K562 (cell line): Measurements from ENCODE around the gene MARCKS. TPM values are rescaled to one million over a fixed set of nuclear protein-coding genes. Genes with fewer than 3 reads are reported as not detected.

Experiments
- CREM ChIP-seq: IDR thresholded peaks from 2 replicates; pipeline ENCODE4 v1.6.1; 2014; ENCODE audit warnings: antibody characterized with exemption, low read depth
- GABPA ChIP-seq: fragments of 200-800 bp; sonication (Bioruptor generic); conservative IDR thresholded peaks from 2 replicates; pipeline ENCODE4 v1.6.1; 2016; ENCODE audit warnings: low read depth, missing genetic modification characterization, missing compliant biosample characterization
- HMBOX1 ChIP-seq: sonication (generic); IDR thresholded peaks from 2 replicates; pipeline ENCODE4 v1.6.1; 2016
- L3MBTL2 ChIP-seq: fragments of 450-650 bp; IDR thresholded peaks from 2 replicates; pipeline ENCODE4 v1.6.1; 2016; ENCODE audit warnings: mild to moderate bottlenecking, moderate library complexity
- LCOR ChIP-seq: sonication (generic); formaldehyde crosslinking; IDR thresholded peaks from 2 replicates; pipeline ENCODE4 v1.8.0; 2022; ENCODE audit warnings: mild to moderate bottlenecking, missing genetic modification reagents
- MAX ChIP-seq: sonication (generic); formaldehyde crosslinking; IDR thresholded peaks from 2 replicates; pipeline ENCODE4 v1.9.0; 2022; ENCODE audit warnings: mild to moderate bottlenecking, missing genetic modification reagents
- MAZ ChIP-seq, 2 experiments: fragments of 450-650 bp in 1 of 2; sonication (generic) in 1 of 2; formaldehyde crosslinking; IDR thresholded peaks in 1 of 2; conservative IDR thresholded peaks in 1 of 2; 2 replicates each; pipeline versions ENCODE4 v1.4.0 to v1.5.0; 2020; ENCODE audit warnings: mild to moderate bottlenecking in 1 of 2, missing genetic modification reagents in 1 of 2
- PCBP1 ChIP-seq: fragments of 200-400 bp; formaldehyde crosslinking; IDR thresholded peaks from 2 replicates; pipeline ENCODE4 v1.6.1; 2018; ENCODE audit warnings: mild to moderate bottlenecking, low read depth, low read length; ENCODE audit not compliant: poor library complexity, severe bottlenecking
- PHF8 ChIP-seq: fragments of 200-600 bp; sonication (generic); IDR thresholded peaks from 2 replicates; pipeline ENCODE4 v1.6.1; 2012; ENCODE audit warnings: mixed run types, mild to moderate bottlenecking, inconsistent platforms, low read length, moderate library complexity, borderline replicate concordance
- PRPF4 ChIP-seq: fragments of 200-400 bp; formaldehyde crosslinking; IDR thresholded peaks from one replicate; pipeline ENCODE4 v1.6.1; 2017; ENCODE audit warnings: low read length, low read depth, mild to moderate bottlenecking; ENCODE audit not compliant: insufficient read depth, poor library complexity, severe bottlenecking
- PTTG1 ChIP-seq: fragments of 450-650 bp; IDR thresholded peaks from 2 replicates; pipeline ENCODE4 v1.6.1; 2016; ENCODE audit warnings: low read depth, mild to moderate bottlenecking, missing genetic modification characterization, missing compliant biosample characterization
- RAD21 ChIP-seq, 2 experiments: fragments of 250-450 bp in 1 of 2; fragments of 450-650 bp in 1 of 2; sonication (Bioruptor Pico) in 1 of 2; formaldehyde crosslinking in 1 of 2; IDR thresholded peaks in 1 of 2; conservative IDR thresholded peaks in 1 of 2; 2 replicates each; pipeline versions ENCODE4 v1.4.0 to v1.8.0; 2020 to 2022; ENCODE audit warnings: mild to moderate bottlenecking in 2 of 2, moderate library complexity in 1 of 2
- RFX1 ChIP-seq: fragments of 450-650 bp; IDR thresholded peaks from 2 replicates; pipeline ENCODE4 v1.6.1; 2016; ENCODE audit warnings: mild to moderate bottlenecking, moderate library complexity
- SMAD4 ChIP-seq: fragments of 250-450 bp; sonication (Bioruptor Pico); conservative IDR thresholded peaks from 2 replicates; pipeline ENCODE4 v1.8.0; 2021; ENCODE audit warnings: inconsistent platforms, mild to moderate bottlenecking, moderate library complexity
- TCF15 ChIP-seq: fragments of 250-450 bp; sonication (Bioruptor Pico); IDR thresholded peaks from 2 replicates; pipeline ENCODE4 v1.8.0; 2022; ENCODE audit warnings: moderate library complexity, mild to moderate bottlenecking, inconsistent platforms
- U2AF2 ChIP-seq: fragments of 200-400 bp; formaldehyde crosslinking; optimal IDR thresholded peaks from 2 replicates; pipeline ENCODE3; 2017; ENCODE audit warnings: low read depth, mild to moderate bottlenecking, low read length
- ZNF184 ChIP-seq: sonication (generic); formaldehyde crosslinking; IDR thresholded peaks from 2 replicates; pipeline ENCODE4 v1.5.0; 2020; ENCODE audit warnings: missing genetic modification reagents
- ZNF253 ChIP-seq: fragments of 250-450 bp; sonication (Bioruptor Pico); conservative IDR thresholded peaks from 2 replicates; pipeline ENCODE4 v1.6.1; 2021; ENCODE audit warnings: mild to moderate bottlenecking
- ZNF398 ChIP-seq: fragments of 250-450 bp; sonication (Bioruptor Pico); IDR thresholded peaks from 2 replicates; pipeline ENCODE4 v1.8.0; 2021; ENCODE audit warnings: moderate library complexity, mild to moderate bottlenecking, inconsistent platforms
- ZNF41 ChIP-seq: fragments of 250-450 bp; sonication (Bioruptor Pico); conservative IDR thresholded peaks from 2 replicates; pipeline ENCODE4 v1.4.0; 2020; ENCODE audit warnings: mild to moderate bottlenecking
- ZNF436 ChIP-seq: fragments of 250-450, 450-650 bp; sonication (Bioruptor Pico); formaldehyde crosslinking; IDR thresholded peaks from 2 replicates; pipeline ENCODE4 v1.7.0; 2020; ENCODE audit warnings: mild to moderate bottlenecking
- ZNF696 ChIP-seq: fragments of 250-450 bp; sonication (Bioruptor Pico); conservative IDR thresholded peaks from 2 replicates; pipeline ENCODE4 v1.4.0; 2020; ENCODE audit warnings: mild to moderate bottlenecking, moderate library complexity
- ZNF778 ChIP-seq: fragments of 450-650 bp; formaldehyde crosslinking; IDR thresholded peaks from 2 replicates; pipeline ENCODE4 v1.4.0; 2020; ENCODE audit warnings: mild to moderate bottlenecking, moderate library complexity
- polyA plus RNA-seq, 8 experiments: library from polyadenylated mRNA; depleted of rRNA in 4 of 8; stranded (reverse) in 5 of 8; unstranded in 3 of 8; fragments of >200 nt; fragmentation: Nextera tagmentation in 2 of 8; fragmentation: Illumina TruSeq in 1 of 8; extraction: Ambion mirVana in 2 of 8; extraction: Trizol in 1 of 8; gene quantifications; 2 replicates each; pipeline versions ENCODE4 v1.2.1 to v1.2.3, GENCODE V29; 2011 to 2014; ENCODE audit warnings: inconsistent platforms in 1 of 8, missing spikeins in 1 of 8
- total RNA-seq, 7 experiments: library from RNA; depleted of rRNA in 6 of 7; stranded (reverse); fragments of >200 nt in 6 of 7; fragmentation: Illumina TruSeq in 2 of 7; extraction: Trizol in 2 of 7; gene quantifications; 2 replicates each; pipeline versions ENCODE4 v1.2.1 to v1.2.3, GENCODE V29; 2011 to 2021; ENCODE audit warnings: low replicate concordance in 1 of 7

The MARCKS gene
- total and polyA plus RNA-seq, 9 of the 15 experiments (the other 6 are each of a cell fraction or from before 2014, with no cell fraction given), result 0.15 to 2.7 (median 1.0) TPM

- TF ChIP-seq TCF15 (CRISPR knock-in tag), result no peak
- TF ChIP-seq PHF8, result 0 out of 2 replicates have a peak, but pooled peaks have one; percentile 21
- no peak; the same call in 1 of the 2 replicates for TF ChIP-seq SMAD4 (CRISPR knock-in tag)
- TF ChIP-seq L3MBTL2, result peak; percentile 81
- TF ChIP-seq ZNF184 (CRISPR knock-in tag), result no peak
- TF ChIP-seq HMBOX1, result no peak
- no peak for TF ChIP-seq CREM
- TF ChIP-seq LCOR, result no peak; the same call in 1 of the 2 replicates
- TF ChIP-seq ZNF778 (CRISPR knock-in tag), result no peak
- TF ChIP-seq PRPF4, result no peak
- no peak for TF ChIP-seq ZNF41 (CRISPR knock-in tag)
- no peak for TF ChIP-seq ZNF696 (CRISPR knock-in tag)
- TF ChIP-seq PTTG1, result no peak
- no peak for TF ChIP-seq PCBP1
- no peak for TF ChIP-seq ZNF436
- TF ChIP-seq ZNF398, result no peak
- TF ChIP-seq RFX1, result peak; percentile 63
- TF ChIP-seq U2AF2, result no peak
- TF ChIP-seq ZNF253 (CRISPR knock-in tag), result no peak
- no peak for TF ChIP-seq MAX (CRISPR knock-in tag)
- peak; percentile 30 to 39 for TF ChIP-seq RAD21 (CRISPR knock-in tag; conservative IDR thresholded peaks at IDR 0.05 in 1 of 2, IDR thresholded peaks at IDR 0.05 in 1 of 2)
- TF ChIP-seq MAZ (CRISPR knock-in tag; conservative IDR thresholded peaks at IDR 0.05 in 1 of 2, IDR thresholded peaks at IDR 0.05 in 1 of 2), result peak in 1 of 2 experiments; percentile 62; a peak in 1 of 4 replicates
- TF ChIP-seq GABPA, result no peak
These were observed 2.3 kb upstream of the MARCKS start (continued) for GRCh38 chr6:113854531-113855499.
